SIG-M5 (cell line): ENCODE data around the gene KHNYN.

Experiments
- DNase-seq: peaks from one replicate; lab custom pipeline; 2025; lab: John Stamatoyannopoulos, UW

KHNYN gene

GRCh38 chr14:24401810-24402702 is 27.7 kb upstream of the KHNYN start:
- DNase-seq: no peak

GRCh38 chr14:24403294-24403998 is 26.3 kb upstream of the KHNYN start:
- DNase-seq: no peak

- no peak for DNase-seq
Observed at GRCh38 chr14:24404814-24405213, 24.9 kb upstream of the KHNYN start.

GRCh38 chr14:24406416-24406815 is 23.3 kb upstream of the KHNYN start:
- DNase-seq: no peak

- DNase-seq: no peak
Observed at GRCh38 chr14:24407608-24408325, 22.0 kb upstream of the KHNYN start.

- DNase-seq: no peak
Observed at GRCh38 chr14:24408764-24409163, 21.0 kb upstream of the KHNYN start.

GRCh38 chr14:24409192-24409591 is 20.6 kb upstream of the KHNYN start:
- DNase-seq: no peak

GRCh38 chr14:24409956-24410355 is 19.8 kb upstream of the KHNYN start:
- DNase-seq: no peak

- DNase-seq: no peak
Observed at GRCh38 chr14:24411443-24412389, 18.0 kb upstream of the KHNYN start.

- no peak for DNase-seq
Observed at GRCh38 chr14:24414077-24414476, 15.7 kb upstream of the KHNYN start.

- DNase-seq: no peak
Observed at GRCh38 chr14:24414732-24415420, 14.9 kb upstream of the KHNYN start.

GRCh38 chr14:24415421-24416253 is 14.1 kb upstream of the KHNYN start:
- DNase-seq: no peak

- DNase-seq: no peak
Observed at GRCh38 chr14:24416254-24416931, 13.4 kb upstream of the KHNYN start.

GRCh38 chr14:24416932-24417619 is 12.7 kb upstream of the KHNYN start:
- DNase-seq: no peak

- DNase-seq: no peak
Observed at GRCh38 chr14:24417832-24418491, 11.8 kb upstream of the KHNYN start.

- DNase-seq: no peak
Observed at GRCh38 chr14:24418492-24418873, 11.3 kb upstream of the KHNYN start.

- no peak for DNase-seq
Observed at GRCh38 chr14:24422261-24422660, 7.5 kb upstream of the KHNYN start.
